Measurements from ENCODE around the gene TNFRSF18. TPM values are rescaled to one million over a fixed set of nuclear protein-coding genes. Genes with fewer than 3 reads are reported as not detected.

The TNFRSF18 gene
- polyA plus RNA-seq, 2 of the 4 experiments (the other 2 are of a cell fraction), result not detected

GRCh38 chr1:1170215-1171091 is 35.9 kb downstream of the TNFRSF18 start:
- Histone ChIP-seq H3K4me1 (peaks cover 4% of the 10 kb centered on the region; the same call in 1 of the 3 replicates), H3K4me3 (no peak overlapping the region), H3K4me2 (no peak overlapping the region), H3K27ac (no peak overlapping the region), H3K9me3 (no peaks in the 10 kb centered on the region)
- FAIRE-seq (no peak), DNase-seq (ENCODE audit: low read depth in 1 of 2, low spot score in 1 of 2) (no peak), ATAC-seq (no peak)
- ChIA-PET CTCF (interaction anchor here (1.6 kb wide), 1 partner anchor 49 kb away, joined by 6 read pairs; no protein-coding TSS in a partner anchor), POLR2A (no interaction called here)
- TF ChIP-seq HOXA7 (CRISPR knock-in tag; IDR thresholded peaks at IDR 0.05) (no peak), NR3C1 (IDR thresholded peaks at IDR 0.05) (no peak)
- WGBS (ENCODE audit: missing lambda C conversion rate), result 78% methylated on average over 13 of the region's 26 CpGs

- WGBS (ENCODE audit: missing lambda C conversion rate), result 78% methylated on average over 10 of the region's 32 CpGs
- ATAC-seq (no peak), FAIRE-seq (no peak), DNase-seq (ENCODE audit: low read depth in 1 of 2, low spot score in 1 of 2) (no peak)
- no peak overlapping the region for H3K4me3 ChIP-seq
- no peak overlapping the region for H3K27ac ChIP-seq
- ChIA-PET CTCF (interaction anchor here (1.6 kb wide), 1 partner anchor 48 kb away, joined by 6 read pairs; no protein-coding TSS in a partner anchor), POLR2A (no interaction called here)
- no peak for TF ChIP-seq ZNF302 (CRISPR knock-in tag; IDR thresholded peaks at IDR 0.05)
- TF ChIP-seq ZFP36 (IDR thresholded peaks at IDR 0.05; ENCODE audit: borderline replicate concordance, partially characterized antibody), result no peak
- TF ChIP-seq CBX8 (IDR thresholded peaks at IDR 0.05), result no peak
- TF ChIP-seq HEYL (CRISPR knock-in tag; IDR thresholded peaks at IDR 0.05), result no peak
- no peak for TF ChIP-seq CTCF (IDR thresholded peaks at IDR 0.05)
- TF ChIP-seq RAD21 (conservative IDR thresholded peaks at IDR 0.05 in 1 of 2, IDR thresholded peaks at IDR 0.05 in 1 of 2), result no peak
- TF ChIP-seq MYC (IDR thresholded peaks at IDR 0.05; ENCODE audit: borderline replicate concordance, low read length), result no peak
- TF ChIP-seq EHMT2 (IDR thresholded peaks at IDR 0.05; ENCODE audit: low read depth), result no peak
- TF ChIP-seq NFE2L2 (conservative IDR thresholded peaks at IDR 0.05; ENCODE audit: low read length), result no peak
- no peak for TF ChIP-seq PHF8 (IDR thresholded peaks at IDR 0.05; ENCODE audit: borderline replicate concordance, low read depth)
- TF ChIP-seq EHF (CRISPR knock-in tag; IDR thresholded peaks at IDR 0.05), result no peak
- TF ChIP-seq GATA3 (IDR thresholded peaks at IDR 0.05; ENCODE audit: borderline replicate concordance), result no peak
- no peak for TF ChIP-seq HOXB5 (CRISPR knock-in tag; IDR thresholded peaks at IDR 0.05)
- TF ChIP-seq RCOR1 (IDR thresholded peaks at IDR 0.05; ENCODE audit: low read depth, low read length), result no peak
- TF ChIP-seq RNF2 (IDR thresholded peaks at IDR 0.05; ENCODE audit: borderline replicate concordance, low read depth), result no peak
- TF ChIP-seq KDM5A (IDR thresholded peaks at IDR 0.05), result no peak
- H3K9me3 ChIP-seq, result no peaks in the 10 kb centered on the region
- peaks cover 12% of the 10 kb centered on the region; the same call in 2 of the 3 replicates for H3K4me1 ChIP-seq
- H3K4me2 ChIP-seq, result no peak overlapping the region
These were observed 36.8 kb downstream of the TNFRSF18 start for GRCh38 chr1:1169429-1170214.
